ENCODE measurements around the gene ASCL5.

The ASCL5 gene

GRCh38 chr1:201126832-201127754 is at the start of gene ASCL5:
ASCL5 (minus strand) TSS chr1:201127184; CDS start chr1:201115372, 11,812 bp downstream.
- Histone ChIP-seq H3K4me3 (replicated peaks; ENCODE audit: low read depth, low read length) (no peak within 1 kb of the TSS), H3K27me3 (replicated peaks; ENCODE audit: control insufficient read depth, insufficient read depth, low read length) (no peaks in the 10 kb centered on the region; the same call in none of the 2 replicates), H3K36me3 (ENCODE audit: control insufficient read depth, insufficient read depth, low read length) (no peaks in the 10 kb centered on the region)
- DNase-seq (ENCODE audit: extremely low read depth, insufficient read length), result no peak
- TF ChIP-seq CTCF (IDR thresholded peaks at IDR 0.05; ENCODE audit: insufficient read depth, low read length, poor library complexity, severe bottlenecking), result no peak

- H3K27me3 ChIP-seq (replicated peaks; ENCODE audit: control insufficient read depth, insufficient read depth, low read length), result no peaks in the 10 kb centered on the region
- H3K36me3 ChIP-seq (ENCODE audit: control insufficient read depth, insufficient read depth, low read length), result no peaks in the 10 kb centered on the region
- H3K4me3 ChIP-seq (replicated peaks; ENCODE audit: low read depth, low read length), result no peak overlapping the region
- DNase-seq (ENCODE audit: extremely low read depth, insufficient read length), result no peak
- no peak for TF ChIP-seq CTCF (IDR thresholded peaks at IDR 0.05; ENCODE audit: insufficient read depth, low read length, poor library complexity, severe bottlenecking)
These were observed 49.0 kb upstream of the ASCL5 start for GRCh38 chr1:201175820-201176500.

- no peaks in the 10 kb centered on the region for H3K27me3 ChIP-seq (replicated peaks; ENCODE audit: control insufficient read depth, insufficient read depth, low read length)
- no peak for DNase-seq (ENCODE audit: extremely low read depth, insufficient read length)
- no peak overlapping the region for H3K4me3 ChIP-seq (replicated peaks; ENCODE audit: low read depth, low read length)
- TF ChIP-seq CTCF (IDR thresholded peaks at IDR 0.05; ENCODE audit: insufficient read depth, low read length, poor library complexity, severe bottlenecking), result no peak
- H3K36me3 ChIP-seq (ENCODE audit: control insufficient read depth, insufficient read depth, low read length), result no peaks in the 10 kb centered on the region
These were observed 46.8 kb upstream of the ASCL5 start for GRCh38 chr1:201173736-201174135.

GRCh38 chr1:201172999-201173610 is 46.1 kb upstream of the ASCL5 start:
- Histone ChIP-seq H3K27me3 (replicated peaks; ENCODE audit: control insufficient read depth, insufficient read depth, low read length) (no peaks in the 10 kb centered on the region), H3K4me3 (replicated peaks; ENCODE audit: low read depth, low read length) (no peak overlapping the region), H3K36me3 (ENCODE audit: control insufficient read depth, insufficient read depth, low read length) (no peaks in the 10 kb centered on the region)
- TF ChIP-seq CTCF (IDR thresholded peaks at IDR 0.05; ENCODE audit: insufficient read depth, low read length, poor library complexity, severe bottlenecking), result no peak
- DNase-seq (ENCODE audit: extremely low read depth, insufficient read length), result no peak

- DNase-seq (ENCODE audit: extremely low read depth, insufficient read length), result no peak
- Histone ChIP-seq H3K36me3 (ENCODE audit: control insufficient read depth, insufficient read depth, low read length) (no peaks in the 10 kb centered on the region), H3K27me3 (replicated peaks; ENCODE audit: control insufficient read depth, insufficient read depth, low read length) (no peaks in the 10 kb centered on the region), H3K4me3 (replicated peaks; ENCODE audit: low read depth, low read length) (no peak overlapping the region)
- no peak for TF ChIP-seq CTCF (IDR thresholded peaks at IDR 0.05; ENCODE audit: insufficient read depth, low read length, poor library complexity, severe bottlenecking)
These were observed 45.3 kb upstream of the ASCL5 start for GRCh38 chr1:201172326-201172725.

All from GM06990 (cell line).